SK-N-SH (cell line): ENCODE measurements around the gene TOR2A. TPM values are rescaled to one million over a fixed set of nuclear protein-coding genes. Genes with fewer than 3 reads are reported as not detected.

Source experiments
- CTCF ChIA-PET: fragments of 300-600, 350-600 bp; formaldehyde crosslinking; extraction: SDS; loops from one replicate; lab custom pipeline; 2021; lab: Yijun Ruan, JAX
- POLR2A ChIA-PET: fragments of 350-600 bp; sonication (Branson Sonifier 250); formaldehyde crosslinking; extraction: SDS; loops from one replicate; lab custom pipeline; 2020; ENCODE audit warnings: antibody characterized with exemption, inconsistent platforms; lab: Yijun Ruan, JAX
- DNase-seq: peaks from one replicate; pipeline ENCODE4 v3.0.0; 2012
- H2AFZ ChIP-seq: fragments of 200-600 bp; sonication (generic); 2 replicates; pipeline ENCODE4 v1.8.1; 2016; ENCODE audit warnings: antibody characterized with exemption, mild to moderate bottlenecking, low read depth
- H3F3A ChIP-seq: fragments of 200-600 bp; sonication (generic); replicated peaks from 2 replicates; pipeline ENCODE3; 2016; ENCODE audit warnings: antibody characterized with exemption, mild to moderate bottlenecking; ENCODE audit not compliant: insufficient read depth
- H3K27ac ChIP-seq, 2 experiments: fragments of 200-500 bp in 1 of 2; fragments of 200-600 bp in 1 of 2; sonication (Bioruptor generic) in 1 of 2; sonication (generic), shearing (Covaris generic) in 1 of 2; 2 replicates each; pipeline versions ENCODE4 v1.5.1 to v1.6.1; 2014 to 2016; ENCODE audit warnings: low read depth in 2 of 2, inconsistent platforms in 1 of 2, low read length in 1 of 2, mild to moderate bottlenecking in 1 of 2, mixed read lengths in 1 of 2
- H3K27me3 ChIP-seq: fragments of 200-600 bp; sonication (generic), shearing (Covaris generic); 2 replicates; pipeline ENCODE4 v1.6.1; 2016; ENCODE audit warnings: mixed run types; ENCODE audit not compliant: insufficient read depth
- H3K36me3 ChIP-seq, 2 experiments: fragments of 200-500 bp in 1 of 2; fragments of 200-600 bp in 1 of 2; sonication (Bioruptor generic) in 1 of 2; sonication (generic) in 1 of 2; replicated peaks in 1 of 2; 2 replicates each; pipeline versions ENCODE3 to v1.5.1; 2014 to 2016; ENCODE audit warnings: low read length in 1 of 2, mild to moderate bottlenecking in 1 of 2; ENCODE audit not compliant: insufficient read depth in 2 of 2, control insufficient read depth in 1 of 2
- H3K4me1 ChIP-seq, 2 experiments: fragments of 200-500 bp in 1 of 2; fragments of 200-600 bp in 1 of 2; sonication (Bioruptor generic) in 1 of 2; sonication (generic), shearing (Covaris generic) in 1 of 2; 2 replicates each; pipeline versions ENCODE4 v1.5.1 to v1.6.1; 2014 to 2016; ENCODE audit warnings: low read depth in 1 of 2, low read length in 1 of 2, mixed run types in 1 of 2; ENCODE audit not compliant: insufficient read depth in 2 of 2, control insufficient read depth in 1 of 2
- H3K4me2 ChIP-seq: fragments of 200-600 bp; sonication (generic), shearing (Covaris generic); 2 replicates; pipeline ENCODE4 v1.6.1; 2017; ENCODE audit warnings: mixed run types
- H3K4me3 ChIP-seq, 2 experiments: fragments of 200-500 bp in 1 of 2; fragments of 200-600 bp in 1 of 2; sonication (Bioruptor generic) in 1 of 2; sonication (generic), shearing (Covaris generic) in 1 of 2; 2 replicates each; pipeline versions ENCODE4 v1.5.1 to v1.8.1; 2014 to 2016; ENCODE audit warnings: low read depth in 2 of 2, inconsistent platforms in 1 of 2, low read length in 1 of 2, mild to moderate bottlenecking in 1 of 2, mixed read lengths in 1 of 2, moderate library complexity in 1 of 2
- H3K79me2 ChIP-seq: fragments of 200-600 bp; sonication (generic); 2 replicates; pipeline ENCODE4 v1.8.1; 2017; ENCODE audit warnings: mild to moderate bottlenecking; ENCODE audit not compliant: insufficient read depth
- H3K9ac ChIP-seq: fragments of 200-600 bp; sonication (generic); 2 replicates; pipeline ENCODE4 v1.6.1; 2017; ENCODE audit warnings: mixed run types
- H3K9me2 ChIP-seq: fragments of 200-600 bp; sonication (generic); 2 replicates; pipeline ENCODE4 v1.6.1; 2017; ENCODE audit warnings: mixed run types
- H3K9me3 ChIP-seq: fragments of 200-600 bp; sonication (generic); 2 replicates; pipeline ENCODE4 v1.6.1; 2017; ENCODE audit warnings: mixed run types, mild to moderate bottlenecking, moderate library complexity
- H4K20me1 ChIP-seq: fragments of 200-600 bp; sonication (generic); 2 replicates; pipeline ENCODE4 v1.6.1; 2017; ENCODE audit warnings: mild to moderate bottlenecking, mixed run types; ENCODE audit not compliant: insufficient read depth
- ELF1 ChIP-seq: IDR thresholded peaks from 2 replicates; pipeline ENCODE4 v1.4.0; 2012
- EP300 ChIP-seq, 2 experiments: IDR thresholded peaks; 2 replicates each; pipeline versions ENCODE4 v1.4.0 to v1.6.1; 2012; ENCODE audit warnings: borderline replicate concordance in 1 of 2, low read depth in 1 of 2, low read length in 1 of 2
- FOSL2 ChIP-seq: IDR thresholded peaks from 2 replicates; pipeline ENCODE4 v1.4.0; 2012; ENCODE audit warnings: low read depth, mild to moderate bottlenecking, moderate library complexity, borderline replicate concordance
- FOXM1 ChIP-seq: IDR thresholded peaks from 2 replicates; pipeline ENCODE4 v1.4.0; 2012; ENCODE audit warnings: low read depth, mild to moderate bottlenecking
- GATA2 ChIP-seq: sonication (generic); formaldehyde crosslinking; IDR thresholded peaks from 2 replicates; pipeline ENCODE4 v1.5.0; 2020; ENCODE audit warnings: mild to moderate bottlenecking, missing genetic modification reagents
- JUND ChIP-seq: IDR thresholded peaks from 2 replicates; pipeline ENCODE4 v1.4.0; 2012
- MEF2A ChIP-seq: IDR thresholded peaks from 2 replicates; pipeline ENCODE4 v1.4.0; 2012; ENCODE audit warnings: low read depth, borderline replicate concordance
- MXI1 ChIP-seq: IDR thresholded peaks from 2 replicates; pipeline ENCODE4 v1.6.1; 2012; ENCODE audit warnings: mild to moderate bottlenecking, low read depth, low read length, improper control_type of control experiment
- NFIC ChIP-seq: IDR thresholded peaks from 2 replicates; pipeline ENCODE4 v1.4.0; 2012; ENCODE audit warnings: borderline replicate concordance
- NRF1 ChIP-seq: IDR thresholded peaks from 2 replicates; pipeline ENCODE4 v1.6.1; 2012; ENCODE audit warnings: low read depth, mild to moderate bottlenecking, low read length
- PBX3 ChIP-seq: IDR thresholded peaks from 2 replicates; pipeline ENCODE4; 2012
- RAD21 ChIP-seq: IDR thresholded peaks from 2 replicates; pipeline ENCODE4 v1.6.1; 2012; ENCODE audit warnings: mild to moderate bottlenecking, low read length
- RCOR1 ChIP-seq: fragments of 150-350 bp; IDR thresholded peaks from 2 replicates; pipeline ENCODE4 v1.6.1; 2017; ENCODE audit warnings: antibody characterized with exemption, low read length
- RFX5 ChIP-seq: IDR thresholded peaks from 2 replicates; pipeline ENCODE4 v1.6.1; 2012; ENCODE audit warnings: mild to moderate bottlenecking, improper control_type of control experiment, low read length
- SIN3A ChIP-seq: IDR thresholded peaks from 2 replicates; pipeline ENCODE4 v1.6.1; 2012; ENCODE audit warnings: low read depth, mild to moderate bottlenecking, low read length, moderate library complexity, borderline replicate concordance
- SMC3 ChIP-seq: IDR thresholded peaks from 2 replicates; pipeline ENCODE4 v1.6.1; 2012; ENCODE audit warnings: low read depth, low read length, improper control_type of control experiment
- TCF12 ChIP-seq: IDR thresholded peaks from 2 replicates; pipeline ENCODE4 v1.4.0; 2012
- YY1 ChIP-seq: IDR thresholded peaks from 2 replicates; pipeline ENCODE4 v1.4.0; 2012; ENCODE audit warnings: low read depth, mild to moderate bottlenecking
- WGBS: methylation state at CpG from one replicate; pipeline ENCODE4 v1.1.6; 2017; ENCODE audit warnings: low lambda C conversion rate; 5-methylcytosine and 5-hydroxymethylcytosine counted together
- polyA plus RNA-seq, 3 experiments: library from polyadenylated mRNA; depleted of rRNA; stranded (reverse); fragments of >200 nt; gene quantifications; 2 replicates each; pipeline ENCODE4 v1.2.3, GENCODE V29; 2012
- TF ChIP-seq, protein P1 (sequence below): fragments of 150-350 bp; IDR thresholded peaks from 2 replicates; pipeline ENCODE4 v1.6.1; 2016; ENCODE audit warnings: mild to moderate bottlenecking, low read depth, low read length
- TF ChIP-seq, protein P2 (sequence below): fragments of 200-600 bp; sonication (generic); IDR thresholded peaks from 2 replicates; pipeline ENCODE4 v1.6.1; 2017; ENCODE audit warnings: antibody characterized with exemption, mild to moderate bottlenecking, moderate library complexity
- TF ChIP-seq, protein P3 (sequence below): IDR thresholded peaks from 2 replicates; pipeline ENCODE4 v1.4.0; 2012; ENCODE audit warnings: low read depth

The TOR2A gene
- polyA plus RNA-seq, 1 of the 3 experiments (the other 2 are of a cell fraction) = 17.2 TPM

DNA sequence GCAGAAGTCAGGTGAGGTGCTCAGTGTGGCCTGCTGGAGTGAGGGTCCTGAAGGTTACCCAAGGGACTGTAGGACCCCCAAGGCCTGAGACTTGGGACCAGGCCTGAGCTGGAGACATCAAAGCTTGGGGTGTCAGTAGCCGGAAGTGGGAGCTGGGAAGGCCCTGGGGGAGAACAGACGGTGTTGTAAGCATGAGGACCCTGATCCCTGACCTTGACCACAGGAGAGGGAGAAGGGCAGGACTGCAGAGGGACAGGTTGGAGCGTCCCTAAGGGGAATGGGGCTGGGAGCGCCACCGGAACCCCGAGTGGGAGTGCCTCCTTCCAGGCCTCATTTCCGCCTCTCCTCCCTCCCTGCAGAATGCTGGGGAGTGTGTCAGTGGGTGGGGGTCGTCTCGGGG is 18.7 kb downstream of the TOR2A start:
- H4K20me1 ChIP-seq = no peaks in the 10 kb centered on the region
- 0 out of 2 replicates have a peak overlapping the region, but pooled peaks have one; percentile 81 for H3K9ac ChIP-seq
- H3K4me2 ChIP-seq = peak overlapping the region; percentile 98
- no peaks in the 10 kb centered on the region for H3K9me3 ChIP-seq
- no peaks in the 10 kb centered on the region for H3K36me3 ChIP-seq
- CTCF ChIA-PET = interaction anchor here (0.6 to 2.5 kb wide), 5 partner anchors 8 to 130 kb away, joined by 3 to 15 read pairs (median 4); partner anchors contain the start of gene TOR2A
- no peaks in the 10 kb centered on the region for H3F3A ChIP-seq
- POLR2A ChIA-PET = interaction anchor here (0.6 to 1.5 kb wide), 5 partner anchors 12 to 109 kb away, joined by 3 to 4 read pairs (median 3); no protein-coding TSS in a partner anchor
- 86% methylated on average over 6 of the region's 9 CpGs for WGBS
- H3K9me2 ChIP-seq = no peaks in the 10 kb centered on the region
- H3K4me3 ChIP-seq = peak overlapping the region; percentile 94 to 98; a peak in 3 of 4 replicates
- TF ChIP-seq MXI1 (no peak), RCOR1 (no peak), SMC3 (no peak), SIN3A (no peak), FOSL2 (no peak), YY1 (no peak), PBX3 (no peak), RFX5 (no peak), NFIC (no peak), MEF2A (no peak), FOXM1 (no peak)
- TF ChIP-seq, protein P1, sequence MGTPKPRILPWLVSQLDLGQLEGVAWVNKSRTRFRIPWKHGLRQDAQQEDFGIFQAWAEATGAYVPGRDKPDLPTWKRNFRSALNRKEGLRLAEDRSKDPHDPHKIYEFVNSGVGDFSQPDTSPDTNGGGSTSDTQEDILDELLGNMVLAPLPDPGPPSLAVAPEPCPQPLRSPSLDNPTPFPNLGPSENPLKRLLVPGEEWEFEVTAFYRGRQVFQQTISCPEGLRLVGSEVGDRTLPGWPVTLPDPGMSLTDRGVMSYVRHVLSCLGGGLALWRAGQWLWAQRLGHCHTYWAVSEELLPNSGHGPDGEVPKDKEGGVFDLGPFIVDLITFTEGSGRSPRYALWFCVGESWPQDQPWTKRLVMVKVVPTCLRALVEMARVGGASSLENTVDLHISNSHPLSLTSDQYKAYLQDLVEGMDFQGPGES = no peak
- TF ChIP-seq, all 33 proteins: peak for 0
- H3K79me2 ChIP-seq = peaks cover 13% of the 10 kb centered on the region; the same call in 1 of the 2 replicates
- H2AFZ ChIP-seq = peak overlapping the region; percentile 63; the same call in 1 of the 2 replicates
- H3K27ac ChIP-seq = peak overlapping the region in 1 of 2 experiments; percentile 62; a peak in 2 of 4 replicates
- DNase-seq = no peak
- H3K27me3 ChIP-seq = no peaks in the 10 kb centered on the region
- H3K4me1 ChIP-seq = peaks cover 0 to 23% of the 10 kb centered on the region in 2 experiments; a peak in 1 of 4 replicates

DNA sequence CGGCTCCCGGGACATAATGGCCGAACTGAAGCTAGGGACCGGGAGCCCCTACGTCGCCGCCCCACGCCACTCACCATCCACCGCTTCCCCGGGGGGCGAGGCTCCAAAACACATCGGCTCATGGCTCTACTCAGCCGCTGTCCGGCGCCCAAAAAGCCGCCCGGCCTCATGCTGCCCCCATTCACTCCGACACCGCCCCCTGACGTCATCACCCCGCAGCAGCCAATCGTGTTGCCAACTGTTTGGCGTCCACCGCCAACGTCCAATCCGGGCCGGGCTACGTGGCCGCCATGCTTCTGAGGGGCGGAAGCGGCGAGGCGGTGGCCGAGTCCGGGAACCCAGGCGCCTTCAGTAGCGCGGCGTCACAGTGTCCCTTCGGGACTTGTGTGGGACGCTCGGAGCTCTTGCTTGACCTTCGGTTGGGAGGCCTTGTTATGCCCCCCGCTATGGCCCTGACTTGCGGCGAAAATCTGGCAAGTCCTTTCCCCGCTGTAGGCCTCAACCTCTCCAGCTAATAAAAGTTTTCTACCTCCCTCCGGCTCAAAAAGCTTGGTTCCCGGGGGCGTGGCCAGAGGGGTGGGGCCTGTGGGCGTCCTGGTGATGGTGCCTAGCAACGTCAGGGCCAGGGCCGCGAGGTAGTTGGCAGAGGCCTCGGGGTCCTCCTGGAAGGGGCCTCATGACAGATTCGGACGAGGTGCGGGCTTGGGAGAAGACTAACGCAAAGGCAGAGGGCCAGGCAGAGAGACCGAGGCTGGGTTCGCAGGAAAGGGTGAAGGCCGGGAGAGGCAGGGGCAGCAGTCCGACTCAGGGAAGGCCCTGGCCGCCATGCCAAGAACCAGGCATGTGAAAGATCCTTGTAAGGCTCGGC is 19.4 kb downstream of the TOR2A start, which contains the start of the genes PTRH1 and TTC16:
Gene PTRH1, minus strand, starts transcription at position 194 of the 868 bp plus-strand sequence. Its CDS starts 24 bp downstream, at position 170.
Gene TTC16, plus strand, starts transcription at position 610 of the 868 bp plus-strand sequence. Its CDS starts 67 bp downstream, at position 677.
- Histone ChIP-seq H3K9ac (peak within 1 kb of the TSS; percentile 81), H3K79me2 (peaks cover 13% of the 10 kb centered on the region; the same call in 1 of the 2 replicates), H2AFZ (peak within 1 kb of the TSS; percentile 91), H3K4me2 (peak within 1 kb of the TSS; percentile 98), H3K4me1 (peaks cover 0 to 23% of the 10 kb centered on the region in 2 experiments; a peak in 1 of 4 replicates), H3K9me3 (no peaks in the 10 kb centered on the region), H3K36me3 (no peaks in the 10 kb centered on the region), H3K27me3 (no peaks in the 10 kb centered on the region), H4K20me1 (no peaks in the 10 kb centered on the region), H3F3A (no peaks in the 10 kb centered on the region), H3K27ac (peak within 1 kb of the TSS; percentile 43 to 62), H3K9me2 (no peaks in the 10 kb centered on the region), H3K4me3 (peak within 1 kb of the TSS; percentile 94 to 98)
- 24% methylated on average over 25 of the region's 65 CpGs for WGBS
- POLR2A ChIA-PET = interaction anchor here (0.6 to 1.5 kb wide), 5 partner anchors 9 to 109 kb away, joined by 3 to 4 read pairs (median 3); partner anchors contain the start of gene CFAP157
- CTCF ChIA-PET = interaction anchor here (0.6 to 2.5 kb wide), 8 partner anchors 9 to 129 kb away, joined by 3 to 15 read pairs (median 4); partner anchors contain the start of gene TOR2A
- DNase-seq = peak; percentile 99
- TF ChIP-seq SIN3A = peak; percentile 46; the same call in 1 of the 2 replicates
- peak; percentile 87 for TF ChIP-seq RFX5
- TF ChIP-seq ELF1 = peak; percentile 99
- no peak for TF ChIP-seq RAD21
- TF ChIP-seq TCF12 = no peak
- no peak for TF ChIP-seq JUND
- TF ChIP-seq PBX3 = peak; percentile 75
- TF ChIP-seq GATA2 = no peak
- no peak for TF ChIP-seq NRF1
- TF ChIP-seq, protein P2, sequence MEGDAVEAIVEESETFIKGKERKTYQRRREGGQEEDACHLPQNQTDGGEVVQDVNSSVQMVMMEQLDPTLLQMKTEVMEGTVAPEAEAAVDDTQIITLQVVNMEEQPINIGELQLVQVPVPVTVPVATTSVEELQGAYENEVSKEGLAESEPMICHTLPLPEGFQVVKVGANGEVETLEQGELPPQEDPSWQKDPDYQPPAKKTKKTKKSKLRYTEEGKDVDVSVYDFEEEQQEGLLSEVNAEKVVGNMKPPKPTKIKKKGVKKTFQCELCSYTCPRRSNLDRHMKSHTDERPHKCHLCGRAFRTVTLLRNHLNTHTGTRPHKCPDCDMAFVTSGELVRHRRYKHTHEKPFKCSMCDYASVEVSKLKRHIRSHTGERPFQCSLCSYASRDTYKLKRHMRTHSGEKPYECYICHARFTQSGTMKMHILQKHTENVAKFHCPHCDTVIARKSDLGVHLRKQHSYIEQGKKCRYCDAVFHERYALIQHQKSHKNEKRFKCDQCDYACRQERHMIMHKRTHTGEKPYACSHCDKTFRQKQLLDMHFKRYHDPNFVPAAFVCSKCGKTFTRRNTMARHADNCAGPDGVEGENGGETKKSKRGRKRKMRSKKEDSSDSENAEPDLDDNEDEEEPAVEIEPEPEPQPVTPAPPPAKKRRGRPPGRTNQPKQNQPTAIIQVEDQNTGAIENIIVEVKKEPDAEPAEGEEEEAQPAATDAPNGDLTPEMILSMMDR = no peak
- TF ChIP-seq EP300 (IDR thresholded peaks at IDR 0.05; ENCODE audit: borderline replicate concordance in 1 of 2, low read depth in 1 of 2, low read length in 1 of 2) = no peak
- TF ChIP-seq, protein P3, sequence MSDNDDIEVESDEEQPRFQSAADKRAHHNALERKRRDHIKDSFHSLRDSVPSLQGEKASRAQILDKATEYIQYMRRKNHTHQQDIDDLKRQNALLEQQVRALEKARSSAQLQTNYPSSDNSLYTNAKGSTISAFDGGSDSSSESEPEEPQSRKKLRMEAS = no peak; the same call in none of the 2 replicates
- TF ChIP-seq RCOR1 = no peak
